T1000 (cell line): Measurements from ENCODE around the gene APOA1.

Source experiments
- DNase-seq: peaks from one replicate; lab custom pipeline; 2025; ENCODE audit warnings: mixed read lengths; lab: John Stamatoyannopoulos, UW

Gene APOA1

DNA sequence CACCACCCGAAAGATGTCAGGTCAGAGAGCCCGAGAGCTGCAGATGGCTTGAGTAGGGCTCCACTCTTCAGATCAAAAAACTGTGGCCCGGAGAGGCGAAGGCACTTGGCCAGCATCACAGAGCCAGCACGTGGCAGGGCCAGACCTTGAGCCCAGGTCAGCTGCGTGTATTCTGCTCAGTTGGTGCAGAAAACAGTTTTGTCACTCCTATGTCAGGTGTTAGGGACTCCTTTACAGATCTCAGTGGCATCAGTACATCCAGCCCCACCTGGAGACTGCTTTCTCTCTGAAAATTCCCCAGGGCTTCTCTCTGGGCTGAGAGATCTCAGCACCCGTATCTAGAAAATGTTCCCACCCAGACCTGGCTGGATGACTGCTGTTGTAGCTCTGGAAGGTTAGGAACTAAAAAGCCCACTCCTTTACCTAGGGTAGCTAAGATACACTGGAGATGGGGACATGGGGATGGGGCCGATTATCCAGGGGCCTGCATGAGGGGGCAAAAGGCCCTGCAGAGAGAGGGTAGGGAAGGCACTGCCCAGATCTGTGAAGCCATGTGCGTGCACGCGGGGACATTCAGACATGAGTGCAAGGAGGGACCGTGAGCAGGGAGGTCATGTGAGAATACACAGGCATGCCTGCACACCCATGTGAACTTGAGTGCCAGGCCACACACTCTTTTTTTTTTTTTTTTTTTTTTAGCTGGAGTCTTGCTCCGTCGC is 3.4 kb downstream of the APOA1 start:
- DNase-seq: no peak

DNA sequence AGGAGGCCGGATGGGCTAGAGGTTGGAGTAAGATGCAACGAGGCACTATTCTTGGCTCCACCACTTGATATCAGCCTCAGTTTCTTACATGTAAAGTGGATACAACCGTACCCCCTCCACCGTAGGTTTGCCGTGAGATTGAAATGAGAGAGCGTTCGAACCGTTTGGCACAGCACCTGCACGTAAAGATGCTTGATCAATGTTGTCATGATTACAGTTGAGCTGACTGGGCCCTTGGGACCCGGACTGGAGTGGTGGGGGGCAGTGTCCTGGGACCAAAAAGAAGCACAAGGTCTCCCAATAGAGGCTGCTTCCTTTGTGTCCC is 4.0 kb downstream of the APOA1 start:
- no peak for DNase-seq

DNA sequence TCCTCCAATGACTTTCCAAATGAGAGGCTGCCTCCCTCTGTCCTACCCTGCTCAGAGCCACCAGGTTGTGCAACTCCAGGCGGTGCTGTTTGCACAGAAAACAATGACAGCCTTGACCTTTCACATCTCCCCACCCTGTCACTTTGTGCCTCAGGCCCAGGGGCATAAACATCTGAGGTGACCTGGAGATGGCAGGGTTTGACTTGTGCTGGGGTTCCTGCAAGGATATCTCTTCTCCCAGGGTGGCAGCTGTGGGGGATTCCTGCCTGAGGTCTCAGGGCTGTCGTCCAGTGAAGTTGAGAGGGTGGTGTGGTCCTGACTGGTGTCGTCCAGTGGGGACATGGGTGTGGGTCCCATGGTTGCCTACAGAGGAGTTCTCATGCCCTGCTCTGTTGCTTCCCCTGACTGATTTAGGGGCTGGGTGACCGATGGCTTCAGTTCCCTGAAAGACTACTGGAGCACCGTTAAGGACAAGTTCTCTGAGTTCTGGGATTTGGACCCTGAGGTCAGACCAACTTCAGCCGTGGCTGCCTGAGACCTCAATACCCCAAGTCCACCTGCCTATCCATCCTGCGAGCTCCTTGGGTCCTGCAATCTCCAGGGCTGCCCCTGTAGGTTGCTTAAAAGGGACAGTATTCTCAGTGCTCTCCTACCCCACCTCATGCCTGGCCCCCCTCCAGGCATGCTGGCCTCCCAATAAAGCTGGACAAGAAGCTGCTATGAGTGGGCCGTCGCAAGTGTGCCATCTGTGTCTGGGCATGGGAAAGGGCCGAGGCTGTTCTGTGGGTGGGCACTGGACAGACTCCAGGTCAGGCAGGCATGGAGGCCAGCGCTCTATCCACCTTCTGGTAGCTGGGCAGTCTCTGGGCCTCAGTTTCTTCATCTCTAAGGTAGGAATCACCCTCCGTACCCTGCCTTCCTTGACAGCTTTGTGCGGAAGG is 4.8 kb downstream of the APOA1 start:
- DNase-seq: no peak

DNA sequence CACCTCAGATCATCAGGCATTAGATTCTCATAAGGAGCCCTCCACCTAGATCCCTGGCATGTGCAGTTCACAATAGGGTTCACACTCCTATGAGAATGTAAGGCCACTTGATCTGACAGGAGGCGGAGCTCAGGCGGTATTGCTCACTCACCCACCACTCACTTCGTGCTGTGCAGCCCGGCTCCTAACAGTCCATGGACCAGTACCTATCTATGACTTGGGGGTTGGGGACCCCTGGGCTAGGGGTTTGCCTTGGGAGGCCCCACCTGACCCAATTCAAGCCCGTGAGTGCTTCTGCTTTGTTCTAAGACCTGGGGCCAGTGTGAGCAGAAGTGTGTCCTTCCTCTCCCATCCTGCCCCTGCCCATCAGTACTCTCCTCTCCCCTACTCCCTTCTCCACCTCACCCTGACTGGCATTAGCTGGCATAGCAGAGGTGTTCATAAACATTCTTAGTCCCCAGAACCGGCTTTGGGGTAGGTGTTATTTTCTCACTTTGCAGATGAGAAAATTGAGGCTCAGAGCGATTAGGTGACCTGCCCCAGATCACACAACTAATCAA is 5.6 kb downstream of the APOA1 start:
- no peak for DNase-seq

DNA sequence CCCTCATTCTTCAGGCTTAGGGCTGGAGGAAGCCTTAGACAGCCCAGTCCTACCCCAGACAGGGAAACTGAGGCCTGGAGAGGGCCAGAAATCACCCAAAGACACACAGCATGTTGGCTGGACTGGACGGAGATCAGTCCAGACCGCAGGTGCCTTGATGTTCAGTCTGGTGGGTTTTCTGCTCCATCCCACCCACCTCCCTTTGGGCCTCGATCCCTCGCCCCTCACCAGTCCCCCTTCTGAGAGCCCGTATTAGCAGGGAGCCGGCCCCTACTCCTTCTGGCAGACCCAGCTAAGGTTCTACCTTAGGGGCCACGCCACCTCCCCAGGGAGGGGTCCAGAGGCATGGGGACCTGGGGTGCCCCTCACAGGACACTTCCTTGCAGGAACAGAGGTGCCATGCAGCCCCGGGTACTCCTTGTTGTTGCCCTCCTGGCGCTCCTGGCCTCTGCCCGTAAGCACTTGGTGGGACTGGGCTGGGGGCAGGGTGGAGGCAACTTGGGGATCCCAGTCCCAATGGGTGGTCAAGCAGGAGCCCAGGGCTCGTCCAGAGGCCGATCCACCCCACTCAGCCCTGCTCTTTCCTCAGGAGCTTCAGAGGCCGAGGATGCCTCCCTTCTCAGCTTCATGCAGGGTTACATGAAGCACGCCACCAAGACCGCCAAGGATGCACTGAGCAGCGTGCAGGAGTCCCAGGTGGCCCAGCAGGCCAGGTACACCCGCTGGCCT is 7.1 kb downstream of the APOA1 start:
- no peak for DNase-seq

DNA sequence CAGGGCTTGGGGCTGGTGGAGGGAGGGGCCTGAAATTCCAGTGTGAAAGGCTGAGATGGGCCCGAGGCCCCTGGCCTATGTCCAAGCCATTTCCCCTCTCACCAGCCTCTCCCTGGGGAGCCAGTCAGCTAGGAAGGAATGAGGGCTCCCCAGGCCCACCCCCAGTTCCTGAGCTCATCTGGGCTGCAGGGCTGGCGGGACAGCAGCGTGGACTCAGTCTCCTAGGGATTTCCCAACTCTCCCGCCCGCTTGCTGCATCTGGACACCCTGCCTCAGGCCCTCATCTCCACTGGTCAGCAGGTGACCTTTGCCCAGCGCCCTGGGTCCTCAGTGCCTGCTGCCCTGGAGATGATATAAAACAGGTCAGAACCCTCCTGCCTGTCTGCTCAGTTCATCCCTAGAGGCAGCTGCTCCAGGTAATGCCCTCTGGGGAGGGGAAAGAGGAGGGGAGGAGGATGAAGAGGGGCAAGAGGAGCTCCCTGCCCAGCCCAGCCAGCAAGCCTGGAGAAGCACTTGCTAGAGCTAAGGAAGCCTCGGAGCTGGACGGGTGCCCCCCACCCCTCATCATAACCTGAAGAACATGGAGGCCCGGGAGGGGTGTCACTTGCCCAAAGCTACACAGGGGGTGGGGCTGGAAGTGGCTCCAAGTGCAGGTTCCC is 7.8 kb downstream of the APOA1 start, which contains the start of gene APOC3:
APOC3 (plus strand) TSS at position 383 of the 659 bp plus-strand sequence. CDS start 676 bp downstream, outside the sequence.
- DNase-seq: no peak

DNA sequence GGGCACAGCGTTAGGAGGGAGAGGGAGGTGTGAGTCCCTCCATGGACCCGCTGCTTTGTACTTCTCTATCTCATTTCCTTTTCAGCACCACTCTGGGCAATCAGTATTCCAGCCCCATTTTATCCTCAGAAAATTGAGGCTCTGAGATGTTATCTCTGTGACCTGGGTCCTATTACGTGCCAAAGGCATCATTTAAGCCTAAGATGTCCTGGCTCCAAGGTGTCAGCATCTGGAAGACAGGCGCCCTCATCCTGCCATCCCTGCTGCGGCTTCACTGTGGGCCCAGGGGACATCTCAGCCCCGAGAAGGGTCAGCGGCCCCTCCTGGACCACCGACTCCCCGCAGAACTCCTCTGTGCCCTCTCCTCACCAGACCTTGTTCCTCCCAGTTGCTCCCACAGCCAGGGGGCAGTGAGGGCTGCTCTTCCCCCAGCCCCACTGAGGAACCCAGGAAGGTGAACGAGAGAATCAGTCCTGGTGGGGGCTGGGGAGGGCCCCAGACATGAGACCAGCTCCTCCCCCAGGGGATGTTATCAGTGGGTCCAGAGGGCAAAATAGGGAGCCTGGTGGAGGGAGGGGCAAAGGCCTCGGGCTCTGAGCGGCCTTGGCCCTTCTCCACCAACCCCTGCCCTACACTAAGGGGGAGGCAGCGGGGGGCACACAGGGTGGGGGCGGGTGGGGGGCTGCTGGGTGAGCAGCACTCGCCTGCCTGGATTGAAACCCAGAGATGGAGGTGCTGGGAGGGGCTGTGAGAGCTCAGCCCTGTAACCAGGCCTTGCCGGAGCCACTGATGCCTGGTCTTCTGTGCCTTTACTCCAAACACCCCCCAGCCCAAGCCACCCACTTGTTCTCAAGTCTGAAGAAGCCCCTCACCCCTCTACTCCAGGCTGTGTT is 8.5 kb downstream of the APOA1 start:
- DNase-seq: no peak

DNA sequence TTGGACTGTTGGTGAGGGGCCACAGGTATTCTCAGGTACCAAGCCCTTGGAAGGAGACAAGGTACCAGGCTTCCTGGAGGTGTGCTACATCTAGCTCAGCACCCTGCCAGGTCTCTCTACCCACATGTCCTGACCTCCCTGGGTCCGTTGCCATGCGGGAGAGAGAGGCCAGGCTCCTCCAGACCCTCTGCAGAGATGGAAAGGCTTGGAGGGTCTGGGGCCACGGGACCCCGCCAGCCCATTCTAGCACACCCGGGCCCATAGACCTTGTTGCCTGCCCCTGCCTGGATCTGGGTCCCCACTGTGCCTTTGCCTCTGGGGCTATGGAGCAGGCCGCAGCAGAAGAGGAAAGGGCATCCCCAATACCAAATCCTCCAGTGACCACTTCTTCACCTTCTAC is 10.0 kb downstream of the APOA1 start:
- DNase-seq: no peak

DNA sequence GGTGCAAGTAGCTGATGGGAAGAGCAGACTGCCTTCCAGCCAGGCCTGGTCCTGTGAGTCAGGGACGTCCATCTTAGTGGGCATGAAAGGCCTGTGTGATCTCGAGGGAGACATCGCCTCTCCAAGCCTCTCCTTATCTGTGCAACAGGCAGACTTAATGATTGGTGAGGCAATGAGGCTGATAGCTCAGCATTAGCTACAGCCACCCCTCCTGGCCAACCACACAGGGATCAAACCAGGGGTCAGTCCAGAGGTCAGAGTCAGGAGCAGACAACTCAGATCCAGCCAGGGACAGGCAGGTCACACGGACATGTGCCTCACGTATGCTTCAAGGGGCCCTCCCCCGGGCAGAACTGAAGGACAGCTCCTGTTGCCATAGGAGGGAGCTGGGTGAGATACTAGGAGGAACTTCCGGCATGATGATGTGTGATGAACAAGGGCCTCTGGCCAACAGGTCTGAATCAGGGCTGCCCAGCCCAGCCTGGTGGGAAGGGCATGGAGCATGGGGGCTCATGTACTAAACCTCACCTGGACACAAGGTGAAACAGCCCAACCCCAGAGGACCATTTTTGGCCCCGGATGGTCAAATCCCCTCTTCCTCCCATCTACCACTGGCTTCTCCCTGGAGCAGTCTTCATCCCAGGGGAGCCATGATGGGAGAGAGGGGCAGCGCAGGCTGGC is 10.5 kb downstream of the APOA1 start:
- DNase-seq: no peak

DNA sequence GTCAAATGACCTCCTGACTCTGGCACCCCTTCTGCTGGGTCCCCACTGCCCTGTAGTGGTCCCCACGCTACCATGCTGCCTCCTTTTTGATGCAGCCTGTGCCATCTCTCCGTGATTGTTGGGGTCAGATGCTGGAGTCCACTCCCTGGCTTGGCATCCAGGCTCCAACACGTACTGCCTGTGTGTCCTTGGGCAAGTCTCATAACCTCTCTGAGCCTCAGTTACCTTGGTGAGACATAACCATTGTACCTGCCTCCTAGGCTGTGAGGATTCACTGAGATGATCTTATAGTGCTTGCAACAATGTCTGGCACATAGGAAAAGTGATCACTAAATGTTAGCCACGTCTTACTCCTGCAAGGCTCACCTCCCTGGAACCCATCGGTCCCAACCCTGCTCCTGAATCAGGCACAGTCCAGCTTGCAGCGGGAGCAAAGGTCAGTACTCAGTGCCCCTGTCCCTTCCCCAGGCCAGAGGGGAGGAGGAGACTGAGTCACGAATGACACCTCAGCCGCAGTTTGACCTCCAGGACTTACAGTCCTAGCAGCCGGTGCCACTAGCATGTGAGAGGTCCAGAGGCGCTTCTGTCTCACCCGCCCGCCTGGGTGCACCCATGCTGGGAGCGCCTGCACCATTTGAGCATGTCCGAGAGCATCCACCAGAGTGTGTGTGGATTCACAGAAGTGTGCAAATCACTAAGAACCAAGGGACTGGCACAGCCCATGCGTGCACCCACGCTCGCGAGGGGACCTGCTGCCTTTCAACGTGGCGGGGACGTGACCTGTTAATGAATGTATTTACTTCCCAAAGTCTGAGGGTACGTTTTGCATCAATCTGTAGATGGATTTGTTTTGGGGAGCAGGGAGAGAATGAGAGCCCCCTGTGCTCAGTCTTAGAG is 11.3 kb downstream of the APOA1 start:
- DNase-seq: no peak

DNA sequence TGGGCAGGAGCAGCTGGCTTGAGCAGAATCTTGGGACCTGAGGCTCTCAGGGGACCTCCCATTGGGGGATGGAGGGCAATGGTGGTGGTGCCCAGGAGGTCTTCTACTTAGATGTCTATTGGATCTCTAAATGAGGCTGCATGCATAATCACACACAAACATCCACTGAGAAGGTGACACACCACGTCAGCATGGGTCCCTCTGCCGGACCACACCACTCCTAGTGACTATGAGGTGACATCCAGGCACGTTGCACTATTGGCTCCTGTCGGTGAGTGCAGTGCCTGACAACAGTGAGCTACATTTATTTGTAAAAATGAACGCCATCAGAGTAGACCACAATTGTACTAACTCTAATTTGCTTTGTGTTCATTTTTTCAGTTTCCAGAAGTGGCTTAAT is 12.0 kb downstream of the APOA1 start:
- DNase-seq: no peak

DNA sequence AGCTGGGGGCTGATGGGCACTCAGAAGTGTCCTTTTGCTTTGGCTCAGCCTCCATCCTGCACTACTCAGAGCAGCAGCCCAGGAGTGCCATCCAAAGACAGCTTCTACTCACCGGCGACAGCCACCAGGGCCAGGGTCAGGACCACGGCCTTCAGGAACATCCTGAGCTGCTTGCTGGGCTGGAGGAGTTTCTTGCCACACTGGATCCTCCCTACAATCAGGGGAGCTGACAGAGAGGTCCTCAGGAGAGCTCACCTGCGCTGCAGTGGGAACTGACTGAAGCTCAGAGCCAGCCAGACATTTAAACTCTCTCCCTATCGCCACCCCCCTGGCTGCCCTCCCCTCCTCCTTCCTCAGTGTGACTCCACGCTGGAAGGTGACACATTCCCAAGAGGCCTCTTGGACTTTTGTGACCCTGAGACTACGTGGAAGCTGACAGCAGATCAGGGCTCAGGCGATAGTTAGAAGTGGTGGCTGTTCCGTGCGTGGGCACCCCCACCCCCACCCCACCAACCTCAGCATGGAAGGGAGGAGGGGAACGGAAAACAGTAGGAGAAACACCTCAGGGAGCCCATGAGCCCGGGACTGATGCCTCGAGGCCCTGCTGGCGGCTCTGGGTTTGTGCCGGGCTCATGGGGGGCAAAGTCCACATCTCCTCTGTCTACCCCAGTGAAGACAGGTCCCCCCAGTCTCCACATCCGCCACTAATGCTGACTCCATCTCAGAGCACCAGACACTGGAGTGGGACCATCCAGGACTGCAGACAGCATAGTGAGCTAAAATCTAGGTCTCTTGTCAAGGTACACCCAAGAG is 14.2 kb downstream of the APOA1 start, which contains the start of gene APOA4:
APOA4 (minus strand) TSS at position 274 of the 813 bp plus-strand sequence; CDS start at position 161, 113 bp downstream.
- no peak for DNase-seq

DNA sequence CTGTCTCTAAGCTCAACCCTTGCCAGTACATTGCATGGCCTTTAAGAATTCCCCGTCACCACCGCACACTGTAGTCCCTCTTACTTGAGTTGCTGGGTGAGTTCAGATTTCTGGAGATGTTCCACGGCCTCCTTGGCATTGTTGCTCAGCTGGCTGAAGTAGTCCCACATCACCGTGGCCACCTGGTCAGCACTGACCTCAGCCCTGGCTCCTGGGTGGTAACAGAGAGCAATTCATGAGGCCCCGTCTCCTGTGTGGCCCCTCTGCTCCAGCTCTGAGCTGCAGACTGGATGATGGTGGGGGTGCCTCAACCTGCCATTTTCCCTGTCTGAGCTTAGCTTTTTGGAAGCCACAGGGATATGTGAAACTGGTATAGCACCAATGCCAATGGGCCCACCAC is 14.8 kb downstream of the APOA1 start:
- no peak for DNase-seq

DNA sequence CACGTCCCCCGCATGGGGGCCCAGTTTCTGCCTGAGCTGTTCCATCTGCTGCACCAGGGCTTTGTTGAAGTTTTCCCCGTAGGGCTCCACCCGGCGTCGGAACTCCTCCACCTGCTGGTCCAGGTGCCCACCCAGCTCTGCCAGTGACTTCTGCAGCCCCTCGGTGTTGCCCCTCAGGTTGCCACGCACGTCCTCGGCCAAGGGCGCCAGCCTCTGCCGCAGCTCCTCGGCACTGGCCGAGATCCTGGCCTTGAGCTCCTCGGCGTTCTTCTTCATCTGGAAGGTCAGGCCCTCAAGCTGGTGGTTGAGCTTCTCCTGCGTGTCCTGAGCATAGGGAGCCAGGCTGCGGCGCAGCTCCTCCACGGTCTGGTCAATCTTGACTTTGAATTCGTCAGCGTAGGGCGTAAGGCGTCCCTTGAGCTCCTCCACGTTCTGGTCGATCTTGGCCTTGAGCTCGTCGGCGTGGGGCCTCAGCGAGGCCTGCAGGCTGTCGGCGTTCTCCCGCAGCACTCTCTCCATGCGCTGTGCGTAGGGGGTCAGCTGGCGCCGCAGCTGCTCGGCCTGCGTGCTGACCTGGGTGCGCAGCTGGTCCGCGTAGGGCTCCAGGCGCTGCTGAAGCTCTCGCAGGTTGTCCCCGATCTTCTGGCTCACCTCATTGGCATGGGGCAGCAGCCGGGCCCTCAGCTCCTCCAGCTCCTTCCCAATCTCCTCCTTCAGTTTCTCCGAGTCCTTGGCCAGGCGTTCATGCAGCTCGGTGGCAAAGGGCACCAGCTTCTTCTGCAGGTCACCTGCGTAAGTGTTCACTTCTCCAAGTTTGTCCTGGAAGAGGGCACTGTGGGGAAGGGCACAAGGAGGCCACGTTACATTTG is 16.1 kb downstream of the APOA1 start:
- no peak for DNase-seq

DNA sequence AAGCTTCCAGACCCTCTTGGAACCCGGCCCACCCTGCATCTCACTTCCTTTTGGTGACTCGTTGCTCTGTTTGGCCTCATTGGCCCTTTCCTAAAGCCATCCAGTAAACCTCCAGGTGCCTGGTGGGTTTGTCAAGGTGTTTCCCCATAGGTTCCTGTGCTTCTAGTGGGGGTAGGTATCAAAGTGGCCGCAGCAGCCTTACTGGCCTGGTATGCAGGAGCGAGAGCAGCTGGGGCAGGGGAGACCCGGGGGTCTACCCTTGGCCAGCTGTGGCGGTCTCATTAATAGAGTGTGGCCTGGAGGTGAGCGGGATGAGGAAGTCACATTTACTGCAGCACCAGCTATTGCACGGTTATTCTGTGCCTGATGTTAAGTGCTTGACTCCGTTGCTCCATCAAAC is 18.4 kb downstream of the APOA1 start:
- DNase-seq: no peak

DNA sequence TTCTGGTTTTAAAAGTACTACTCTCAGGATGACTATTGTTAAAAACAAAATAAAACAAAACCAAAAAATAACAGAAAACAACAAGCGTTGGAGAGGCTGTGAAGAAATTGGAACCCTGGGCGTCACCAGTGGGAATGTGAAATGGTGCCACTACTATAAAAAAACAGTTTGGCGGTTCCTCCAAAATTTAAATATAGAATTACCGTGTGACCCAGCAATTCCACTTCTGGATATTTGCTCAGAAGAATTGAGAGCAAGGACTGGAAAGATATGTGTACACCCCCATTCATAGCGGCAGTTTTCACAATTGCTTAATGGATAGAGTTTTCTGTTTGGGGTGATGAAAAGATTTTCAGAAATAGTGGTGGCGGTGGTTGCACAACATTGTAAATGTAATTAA is 22.9 kb downstream of the APOA1 start:
- DNase-seq: no peak
